Measurements from ENCODE around the gene AGBL4.

- TF ChIP-seq EZH2 (IDR thresholded peaks at IDR 0.05; ENCODE audit: borderline replicate concordance, low read depth, low read length) (no peak), ELF4 (CRISPR knock-in tag; IDR thresholded peaks at IDR 0.05) (no peak), CTCF (IDR thresholded peaks at IDR 0.05 in 2 of 3, conservative IDR thresholded peaks at IDR 0.05 in 1 of 3; ENCODE audit: insufficient read depth in 2 of 3, low read depth in 1 of 3, low read length in 3 of 3) (no peak), TAF1 (IDR thresholded peaks at IDR 0.05; ENCODE audit: control insufficient read depth, extremely low read depth, insufficient read depth, low read length, severe bottlenecking) (no peak), NR2C2 (CRISPR knock-in tag; IDR thresholded peaks at IDR 0.05) (no peak), NR2C2 (tag; IDR thresholded peaks at IDR 0.05) (no peak), FOXA1 (IDR thresholded peaks at IDR 0.05; ENCODE audit: borderline replicate concordance) (no peak), SMAD1 (IDR thresholded peaks at IDR 0.05; ENCODE audit: low read depth, low read length, partially characterized antibody) (no peak), PHF8 (IDR thresholded peaks at IDR 0.05; ENCODE audit: borderline replicate concordance, low read length) (no peak), FOXM1 (IDR thresholded peaks at IDR 0.05; ENCODE audit: low read depth) (no peak), FOXM1 (CRISPR knock-in tag; IDR thresholded peaks at IDR 0.05; ENCODE audit: low read depth) (no peak), KLF16 (IDR thresholded peaks at IDR 0.05) (no peak), NR4A1 (CRISPR knock-in tag; IDR thresholded peaks at IDR 0.05) (no peak), NR4A1 (tag; IDR thresholded peaks at IDR 0.05) (no peak), POLR2AphosphoS2 (IDR thresholded peaks at IDR 0.05; ENCODE audit: low read length) (no peak)
Measured at GRCh38 chr1:48560577-48560976, 1463.2 kb downstream of the AGBL4 start.
